Measurements from ENCODE around the gene MKLN1.

MKLN1 gene

GRCh38 chr7:131307627-131308026 lies 20.0 kb upstream of the MKLN1 start:
- DNase-seq (ENCODE audit: low read depth, low spot score) = no peak

GRCh38 chr7:131312838-131313237 lies 14.8 kb upstream of the MKLN1 start:
- in situ Hi-C loops (cut with HindIII; ENCODE audit: low sequenced_read_pairs) = no loop called here
- TF ChIP-seq CTCF (IDR thresholded peaks at IDR 0.05; ENCODE audit: low read depth, low read length) = no peak
- DNase-seq (ENCODE audit: low read depth, low spot score) = no peak
- H3K4me3 ChIP-seq (ENCODE audit: low read depth, low read length) = no peak overlapping the region

More at GRCh38 chr7:131307627-131308026, 20.0 kb upstream of the MKLN1 start:
- H3K4me3 ChIP-seq (ENCODE audit: low read depth, low read length) = no peak overlapping the region
- TF ChIP-seq CTCF (IDR thresholded peaks at IDR 0.05; ENCODE audit: low read depth, low read length) = no peak
- in situ Hi-C loops (cut with HindIII; ENCODE audit: low sequenced_read_pairs) = no loop called here

GRCh38 chr7:131320603-131321002 lies 7.1 kb upstream of the MKLN1 start:
- no peak overlapping the region for H3K4me3 ChIP-seq (ENCODE audit: low read depth, low read length)
- TF ChIP-seq CTCF (IDR thresholded peaks at IDR 0.05; ENCODE audit: low read depth, low read length) = no peak
- no peak for DNase-seq (ENCODE audit: low read depth, low spot score)
- in situ Hi-C loops (cut with HindIII; ENCODE audit: low sequenced_read_pairs) = no loop called here

GRCh38 chr7:131321656-131322055 lies 6.0 kb upstream of the MKLN1 start:
- H3K4me3 ChIP-seq (ENCODE audit: low read depth, low read length) = no peak overlapping the region
- TF ChIP-seq CTCF (IDR thresholded peaks at IDR 0.05; ENCODE audit: low read depth, low read length) = no peak
- no peak for DNase-seq (ENCODE audit: low read depth, low spot score)
- in situ Hi-C loops (cut with HindIII; ENCODE audit: low sequenced_read_pairs) = no loop called here

- TF ChIP-seq CTCF (IDR thresholded peaks at IDR 0.05; ENCODE audit: low read depth, low read length) = no peak
- H3K4me3 ChIP-seq (ENCODE audit: low read depth, low read length) = no peak overlapping the region
- in situ Hi-C loops (cut with HindIII; ENCODE audit: low sequenced_read_pairs) = no loop called here
- DNase-seq (ENCODE audit: low read depth, low spot score) = no peak
Observed at GRCh38 chr7:131322061-131322460, 5.6 kb upstream of the MKLN1 start.

GRCh38 chr7:131322861-131323260 lies 4.8 kb upstream of the MKLN1 start:
- no peak for TF ChIP-seq CTCF (IDR thresholded peaks at IDR 0.05; ENCODE audit: low read depth, low read length)
- in situ Hi-C loops (cut with HindIII; ENCODE audit: low sequenced_read_pairs) = no loop called here
- DNase-seq (ENCODE audit: low read depth, low spot score) = no peak
- H3K4me3 ChIP-seq (ENCODE audit: low read depth, low read length) = no peak overlapping the region
